Measurements from ENCODE around the gene PRTFDC1. TPM values are rescaled to one million over a fixed set of nuclear protein-coding genes. Genes with fewer than 3 reads are reported as not detected.

The PRTFDC1 gene
- total RNA-seq, 1 donor from 2014 or later, result 1.0 TPM

DNA sequence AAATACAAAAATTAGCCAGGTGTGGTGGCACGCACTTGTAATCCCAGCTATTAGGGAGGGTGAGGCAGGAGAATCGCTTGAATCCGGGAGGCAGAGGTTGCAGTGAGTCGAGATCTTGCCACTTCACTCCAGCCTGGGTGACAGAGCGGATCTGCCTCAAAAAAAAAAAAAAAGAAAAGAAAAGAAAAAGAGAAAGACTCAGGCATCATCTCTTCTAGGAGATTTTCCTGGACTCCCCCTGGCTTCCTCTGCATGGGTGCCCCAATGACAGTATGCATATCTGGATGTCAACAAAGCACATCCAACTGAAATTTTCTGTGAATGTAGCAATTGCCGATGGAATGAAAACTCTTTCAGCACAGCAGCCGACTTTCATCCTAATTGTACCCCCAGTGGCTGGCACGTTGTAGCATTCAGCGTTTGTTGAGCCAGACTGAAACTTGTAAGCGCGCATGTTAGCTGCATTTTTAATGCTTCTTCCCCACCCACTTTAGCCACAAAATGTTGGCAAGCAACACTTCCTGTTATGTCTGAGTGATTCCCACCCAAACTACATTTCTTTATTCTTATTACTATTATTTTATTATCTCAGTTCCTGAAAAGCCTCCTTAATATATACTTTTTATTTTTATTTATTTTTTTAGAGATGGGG, 70.2 kb downstream of the PRTFDC1 start:
- intact Hi-C loops (cut with micrococcal nuclease), result no loop called here

DNA sequence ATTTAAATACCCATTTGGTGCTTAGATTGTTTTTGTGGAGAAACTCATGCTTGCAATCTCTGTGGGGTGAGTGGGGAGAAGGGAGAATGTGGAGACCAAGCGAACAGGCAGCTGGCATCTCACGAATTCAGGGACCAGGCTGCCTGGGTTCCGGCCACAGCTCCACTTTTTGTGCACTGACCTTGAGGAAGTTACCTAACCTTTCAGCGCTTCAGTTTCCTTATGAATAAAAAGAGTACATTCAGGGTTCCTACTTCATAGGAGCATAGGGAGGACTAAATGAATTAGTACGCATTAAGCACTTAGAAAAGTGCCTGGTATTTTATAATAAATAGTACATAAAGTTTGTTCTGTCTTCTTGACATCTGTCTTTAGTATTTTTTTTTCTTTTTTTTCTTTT, 72.5 kb downstream of the PRTFDC1 start:
- intact Hi-C loops (cut with micrococcal nuclease), result no loop called here

DNA sequence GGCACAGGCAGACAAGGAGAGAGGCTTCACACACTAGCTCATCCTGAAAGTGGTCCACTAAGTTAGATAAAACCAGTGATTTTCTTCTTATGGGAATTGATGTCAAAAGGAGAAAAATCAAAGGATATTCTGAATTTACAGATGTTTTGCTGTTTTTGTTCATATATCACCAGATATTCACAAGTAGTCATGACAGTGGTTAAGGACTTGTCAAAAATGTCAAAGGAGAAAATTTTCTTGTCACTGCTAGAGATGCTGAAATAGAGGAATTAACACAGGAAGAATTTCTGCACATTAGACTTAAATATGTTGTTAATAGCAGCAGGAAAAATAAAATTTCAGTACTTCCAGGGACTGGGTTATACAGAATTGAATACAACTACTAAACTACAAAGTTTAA, 78.3 kb downstream of the PRTFDC1 start:
- intact Hi-C loops (cut with micrococcal nuclease), result no loop called here

DNA sequence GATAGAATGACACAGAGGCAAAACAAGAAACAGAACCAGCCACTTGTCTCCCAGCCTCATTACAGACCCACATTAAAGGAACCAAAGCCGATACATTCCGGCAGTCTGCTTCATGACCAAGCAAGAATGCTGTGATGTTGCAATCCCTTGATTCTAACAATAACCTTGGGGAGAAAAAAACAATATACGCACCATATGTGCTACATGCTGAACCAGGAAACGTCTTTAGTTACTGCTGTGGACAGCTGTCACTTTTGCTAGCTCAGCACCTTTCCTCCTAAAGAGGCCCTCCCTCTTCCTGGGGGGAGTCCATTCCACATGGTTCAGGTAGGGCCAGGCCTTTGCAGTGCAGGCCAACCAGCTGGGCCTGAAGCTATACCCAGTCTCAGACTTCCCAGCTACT, 79.1 kb downstream of the PRTFDC1 start:
- intact Hi-C loops (cut with micrococcal nuclease), result no loop called here

DNA sequence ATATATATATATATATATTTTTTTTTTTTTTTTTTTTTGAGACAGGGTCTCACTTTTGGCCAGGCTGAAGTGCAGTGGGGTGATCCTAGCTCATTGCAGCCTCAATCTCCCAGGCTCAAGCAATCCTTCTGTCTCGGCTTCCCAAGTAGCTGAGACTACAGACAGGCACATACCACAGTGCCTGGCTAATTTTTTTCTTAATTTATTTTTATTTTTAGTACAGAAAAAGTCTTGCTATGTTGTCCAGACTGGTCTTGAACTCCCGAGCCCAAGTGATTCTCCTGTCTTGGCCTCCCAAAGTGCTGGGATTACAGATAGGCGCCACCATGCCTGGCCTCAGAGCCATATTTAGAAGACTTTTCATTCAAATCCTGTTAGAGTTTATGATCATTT, 79.6 kb downstream of the PRTFDC1 start:
- intact Hi-C loops (cut with micrococcal nuclease), result no loop called here

DNA sequence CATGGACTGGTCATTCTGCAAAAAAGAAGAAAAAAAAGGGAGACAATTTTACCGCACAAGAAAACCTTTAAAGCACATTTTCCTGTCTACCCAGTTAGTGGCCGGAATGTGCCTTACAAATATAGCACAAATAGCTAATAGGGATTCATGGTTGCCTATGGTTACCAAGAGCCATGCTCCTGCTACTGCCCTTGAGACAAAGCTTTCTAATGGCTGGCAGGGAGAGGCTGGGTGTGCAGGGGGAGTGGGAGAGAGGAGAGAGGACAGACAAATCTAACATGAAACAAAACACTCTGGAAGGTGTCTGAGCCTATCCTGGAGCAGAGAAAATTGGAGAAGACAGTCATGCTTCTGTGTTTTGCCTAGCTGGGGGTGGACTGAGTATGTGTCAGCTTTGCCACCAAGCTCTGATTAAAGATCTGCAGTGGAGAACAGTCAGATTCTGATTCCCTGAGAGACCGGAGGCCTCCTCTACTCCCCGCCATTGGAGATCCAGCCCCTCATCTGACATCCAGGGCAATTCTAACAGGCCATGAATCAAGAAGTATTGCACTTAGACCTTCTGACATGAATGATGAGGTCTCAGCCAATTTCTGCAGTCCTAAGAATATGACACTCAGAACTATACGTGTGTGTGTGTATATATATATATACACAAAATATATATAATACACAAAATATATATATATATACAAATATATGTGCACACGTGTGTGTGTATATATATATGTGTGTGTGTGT, 80.2 kb downstream of the PRTFDC1 start:
- intact Hi-C loops (cut with micrococcal nuclease), result no loop called here

DNA sequence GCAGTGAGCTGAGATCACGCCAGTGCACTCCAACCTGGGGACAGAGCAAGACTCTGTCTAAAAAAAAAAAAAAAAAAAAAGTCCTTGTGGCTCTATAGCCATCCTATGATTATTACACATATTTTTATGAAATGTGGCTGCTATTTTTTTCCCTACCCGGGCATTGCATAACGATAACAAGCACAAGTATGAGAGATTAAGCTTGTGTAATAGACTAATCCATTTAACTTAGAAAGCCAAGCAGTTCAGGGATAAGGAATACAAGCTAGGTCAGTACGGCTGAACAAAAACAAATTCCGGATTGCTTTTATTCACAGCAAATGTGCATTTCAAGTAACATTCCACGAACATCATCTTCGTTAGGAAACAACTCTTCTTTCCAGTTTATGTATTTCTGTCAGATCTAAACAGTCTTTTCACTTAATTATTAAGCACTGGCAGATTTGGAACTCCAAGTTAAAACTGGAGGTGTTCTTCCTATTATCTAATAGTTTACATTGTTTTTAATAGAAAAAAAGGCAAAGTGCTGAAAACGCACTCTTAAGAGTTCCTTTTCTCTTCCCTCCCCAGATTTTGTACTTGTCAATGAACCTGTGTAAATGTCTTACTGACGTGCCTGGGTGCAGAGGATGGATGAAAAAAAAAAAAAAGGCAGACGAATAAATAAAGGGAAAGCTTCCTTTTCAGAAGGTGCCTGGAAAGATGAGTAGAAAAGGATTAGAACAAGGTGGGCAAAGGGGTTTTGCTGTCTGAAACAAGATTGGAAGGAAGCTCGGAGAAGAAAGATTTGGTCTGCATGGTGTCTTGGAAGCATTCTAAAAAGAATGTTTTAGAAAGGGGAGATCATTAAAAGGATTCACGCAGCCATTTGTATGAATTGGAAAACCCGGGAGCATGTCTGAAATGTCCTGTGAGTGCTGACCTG, 81.1 kb downstream of the PRTFDC1 start:
- intact Hi-C loops (cut with micrococcal nuclease), result no loop called here

DNA sequence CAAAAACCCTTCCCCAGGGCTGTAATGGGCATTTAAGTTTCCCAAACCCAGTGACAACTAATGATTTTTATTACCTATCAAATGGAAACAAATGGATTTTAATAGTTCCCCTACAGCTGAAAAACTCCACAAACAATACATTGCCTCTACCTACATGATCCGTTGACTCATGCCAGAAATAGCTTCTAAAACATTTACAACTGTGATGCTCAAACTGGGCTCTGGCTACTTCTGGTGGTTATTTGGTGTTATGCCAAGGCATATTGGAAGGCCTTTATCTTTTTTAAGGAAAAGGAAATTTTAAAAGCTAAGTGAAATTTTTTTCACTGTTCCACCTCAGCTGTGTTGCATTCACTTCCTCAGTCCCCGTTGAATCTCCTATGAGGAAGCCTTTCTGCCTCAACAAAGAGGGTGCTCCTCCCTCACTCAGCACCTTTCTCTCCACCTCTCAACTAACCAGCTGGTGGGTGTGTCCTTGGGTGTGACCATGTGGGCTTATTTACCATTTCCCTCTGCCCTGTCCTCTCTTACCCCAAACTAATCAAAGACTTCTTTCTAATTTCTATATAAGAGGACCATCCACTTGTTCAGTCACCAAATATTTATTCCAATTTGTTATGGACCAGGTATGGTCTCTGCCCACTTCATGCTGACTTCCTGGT, 82.9 kb downstream of the PRTFDC1 start:
- intact Hi-C loops (cut with micrococcal nuclease), result loop anchor here (5.0 kb wide), 2 partner anchors 53 to 193 kb away; no protein-coding TSS in a partner anchor

DNA sequence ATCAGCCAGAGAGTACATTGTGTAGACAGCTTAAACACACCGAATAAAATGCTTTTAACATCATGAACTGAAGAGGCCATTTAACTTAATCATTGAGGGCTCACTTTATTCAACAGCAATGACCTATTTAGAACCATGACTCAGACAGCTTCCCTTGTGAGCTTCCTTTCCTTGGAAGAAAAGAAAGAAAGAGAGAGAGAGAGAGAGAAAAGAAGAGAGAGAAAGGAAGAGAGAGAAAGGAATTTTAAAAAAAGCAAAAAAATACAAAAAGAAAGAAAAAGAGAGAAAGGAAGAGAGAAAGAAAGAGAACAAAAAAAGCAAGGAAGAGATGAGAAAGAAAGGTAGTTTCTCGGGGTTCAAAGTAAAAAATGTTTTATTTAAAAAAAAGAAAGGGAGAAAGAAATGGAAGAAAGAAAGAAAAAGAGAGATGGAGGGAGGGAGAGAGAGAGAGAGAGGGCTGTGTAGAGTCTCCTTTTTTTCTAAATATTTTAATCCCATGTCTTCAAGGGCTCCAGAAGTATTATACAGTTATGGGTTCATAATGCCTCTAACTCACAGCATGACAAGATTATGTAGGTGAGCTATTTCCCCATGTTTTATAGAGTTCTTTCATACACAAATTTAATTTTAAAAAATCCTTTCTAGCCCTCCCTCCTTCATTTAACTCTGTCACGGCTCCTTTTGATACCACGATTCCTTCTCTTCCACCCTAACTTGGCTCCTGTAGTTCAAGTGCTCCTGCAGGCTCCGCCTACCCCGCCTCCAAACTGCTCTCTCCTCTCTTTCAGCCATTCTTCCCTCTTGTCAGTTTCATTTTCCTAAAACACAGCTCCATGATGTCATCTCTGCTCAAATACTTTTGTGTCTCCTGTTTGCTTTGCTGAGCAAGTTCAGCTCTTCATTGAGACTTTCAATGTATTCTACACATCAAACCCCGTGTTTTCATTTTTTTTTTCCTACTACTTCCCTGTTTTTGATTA, 85.5 kb downstream of the PRTFDC1 start:
- intact Hi-C loops (cut with micrococcal nuclease), result loop anchor here (2.0 to 5.0 kb wide), 3 partner anchors 55 to 195 kb away; no protein-coding TSS in a partner anchor

DNA sequence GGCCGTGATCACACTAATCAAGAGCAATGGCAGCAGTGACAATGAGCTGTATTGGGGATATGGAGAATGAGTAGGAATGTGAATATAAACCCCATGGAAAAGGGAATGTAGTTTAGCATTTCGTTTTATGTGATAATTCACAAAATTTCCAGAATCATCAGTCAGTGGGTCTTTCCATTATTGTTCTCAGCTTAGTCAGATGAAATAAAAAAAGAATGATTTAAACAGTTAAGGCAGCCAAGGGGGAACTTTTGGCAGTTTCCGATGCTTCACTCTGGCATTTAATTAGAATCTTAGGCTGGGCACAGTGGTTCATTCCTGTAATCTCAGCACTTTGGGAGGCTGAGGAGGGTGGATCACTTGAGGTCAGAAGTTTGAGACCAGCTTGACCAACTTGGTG, 86.6 kb downstream of the PRTFDC1 start:
- intact Hi-C loops (cut with micrococcal nuclease), result loop anchor here (1.0 to 5.0 kb wide), 6 partner anchors 21 to 197 kb away; partner anchors contain the start of genes ENKUR and THNSL1

DNA sequence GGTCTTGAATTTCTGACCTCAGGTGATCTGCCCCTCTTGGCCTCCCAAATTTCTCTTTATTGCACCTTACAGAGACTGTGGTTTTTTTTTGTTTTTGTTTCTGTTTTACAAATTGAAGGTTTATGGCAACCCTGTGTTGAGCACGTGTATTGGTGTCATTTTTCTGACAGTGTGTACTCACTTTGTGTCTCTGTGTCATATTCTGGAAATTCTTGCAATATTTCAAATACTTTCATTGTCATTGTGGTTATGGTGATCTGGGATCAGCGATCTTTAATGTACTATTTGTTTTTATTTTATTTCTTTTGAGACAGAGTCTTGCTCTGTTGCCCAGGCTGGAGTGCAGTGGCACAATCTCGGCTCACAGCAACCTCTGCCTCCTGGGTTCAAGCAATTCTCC, 89.8 kb downstream of the PRTFDC1 start:
- intact Hi-C loops (cut with micrococcal nuclease), result loop anchor here (5.0 kb wide), 1 partner anchor 220 kb away; no protein-coding TSS in a partner anchor

DNA sequence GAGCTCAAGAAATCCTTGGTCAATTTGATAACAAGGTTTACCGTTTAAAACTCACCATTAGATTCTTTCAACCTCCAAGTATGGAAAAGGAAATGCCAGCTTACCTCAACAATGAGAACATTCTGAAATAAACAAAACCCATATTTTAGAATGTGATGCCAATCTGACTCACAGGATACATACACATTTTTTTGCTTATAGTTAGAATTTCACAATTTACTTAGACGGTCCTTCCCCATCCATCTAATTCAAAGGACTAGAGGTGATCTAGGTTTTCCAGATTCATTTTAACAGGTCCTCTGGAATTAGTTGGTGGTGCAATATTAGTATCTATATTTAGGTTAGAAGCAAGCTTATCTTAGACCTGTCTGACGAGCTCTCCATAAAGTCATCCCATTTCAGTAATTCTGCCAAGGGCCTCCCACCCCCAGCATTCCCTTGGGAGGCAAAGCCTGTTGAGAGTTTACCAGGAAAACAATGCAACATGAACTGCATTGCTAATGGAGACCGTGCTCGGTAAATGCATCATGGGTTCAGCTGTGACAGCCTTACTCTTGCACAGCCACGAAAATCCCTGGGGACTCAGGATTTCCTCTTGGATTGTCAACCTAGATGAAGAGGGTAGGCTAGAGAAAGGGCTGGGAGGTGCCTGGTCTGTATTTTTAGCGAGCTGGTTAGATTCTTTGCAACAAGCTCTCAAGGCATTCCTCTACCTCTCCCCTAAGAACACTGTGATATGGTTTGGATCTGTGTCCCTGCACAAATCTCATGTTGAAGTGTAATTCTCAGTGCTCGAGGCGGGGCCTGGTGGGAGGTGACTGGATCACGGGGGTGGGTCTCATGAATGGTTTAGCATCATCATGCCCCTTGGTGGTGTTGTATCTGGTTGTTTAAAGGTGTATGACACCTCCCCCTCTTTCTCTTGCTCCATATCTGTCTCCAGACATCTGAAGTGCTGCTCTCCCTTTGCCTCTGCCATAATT, 93.8 kb downstream of the PRTFDC1 start:
- intact Hi-C loops (cut with micrococcal nuclease), result no loop called here

DNA sequence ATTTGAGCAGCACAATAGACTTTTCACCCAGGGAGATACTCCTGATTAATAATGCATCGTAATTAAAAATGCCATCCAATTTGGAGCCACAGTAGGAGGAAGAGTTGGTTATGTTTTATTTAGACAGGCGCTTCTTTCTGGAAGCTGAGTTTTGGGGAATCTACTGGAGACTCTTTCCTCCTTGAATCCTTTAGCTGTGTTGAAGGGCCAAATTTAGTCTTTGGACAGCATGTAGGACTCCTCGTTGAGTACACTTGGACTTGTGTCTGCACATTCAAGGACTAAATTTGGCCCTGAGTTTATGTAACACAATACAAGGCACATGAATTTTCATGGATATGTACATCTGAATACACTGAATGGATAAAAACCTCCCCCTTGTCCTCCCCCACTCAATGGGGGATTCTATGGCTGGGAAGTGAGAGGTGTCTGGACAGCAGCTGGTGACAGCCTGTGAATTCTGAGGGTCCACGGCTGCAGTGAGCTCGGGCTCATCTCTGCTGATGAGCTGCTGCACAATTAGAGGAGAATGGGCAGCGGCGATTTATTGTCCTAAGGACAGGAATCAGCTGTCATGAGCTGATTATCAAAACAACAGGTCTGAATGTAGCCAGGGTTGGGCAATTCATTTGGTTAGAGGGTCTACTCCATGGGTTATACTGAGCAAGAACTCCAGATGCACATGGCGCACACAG, 95.2 kb downstream of the PRTFDC1 start:
- intact Hi-C loops (cut with micrococcal nuclease), result no loop called here

DNA sequence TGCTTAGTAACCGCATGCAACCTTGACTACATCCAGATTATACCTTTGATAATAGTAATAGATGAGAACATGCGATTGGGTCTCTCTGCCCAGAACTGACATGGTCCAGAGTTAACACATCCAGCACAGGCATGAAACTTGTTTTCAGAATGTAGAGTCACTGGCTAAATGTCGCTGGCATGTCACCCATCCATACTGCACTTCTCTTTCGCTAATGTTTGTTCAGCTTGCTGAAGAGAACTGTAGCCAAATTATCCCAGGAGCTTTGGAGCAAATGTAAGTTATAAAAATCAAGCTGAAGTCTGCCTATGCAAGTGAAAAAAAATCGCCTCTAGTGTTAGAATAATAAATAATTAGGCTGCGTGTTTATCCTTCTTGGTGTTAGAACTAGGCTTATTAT, 98.2 kb downstream of the PRTFDC1 start:
- intact Hi-C loops (cut with micrococcal nuclease), result no loop called here

DNA sequence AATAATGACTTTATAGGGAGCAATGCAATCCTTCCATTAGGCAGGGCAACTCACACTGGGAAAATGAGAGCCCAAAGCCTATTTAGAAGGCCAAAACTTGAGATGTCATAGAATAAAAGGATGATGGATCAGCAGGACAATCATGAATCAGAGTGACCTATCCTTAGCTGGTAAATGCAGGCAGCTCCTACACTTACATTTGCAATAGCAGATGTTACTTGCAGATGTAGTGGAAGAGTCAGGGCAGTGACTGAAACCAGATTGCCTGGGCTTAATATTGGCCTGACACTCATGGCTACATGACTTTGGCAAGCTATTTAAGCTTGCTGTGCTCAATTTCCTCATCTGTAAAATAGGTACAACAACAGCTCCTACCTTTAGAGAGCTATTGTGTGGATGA, 98.7 kb downstream of the PRTFDC1 start:
- intact Hi-C loops (cut with micrococcal nuclease), result no loop called here

DNA sequence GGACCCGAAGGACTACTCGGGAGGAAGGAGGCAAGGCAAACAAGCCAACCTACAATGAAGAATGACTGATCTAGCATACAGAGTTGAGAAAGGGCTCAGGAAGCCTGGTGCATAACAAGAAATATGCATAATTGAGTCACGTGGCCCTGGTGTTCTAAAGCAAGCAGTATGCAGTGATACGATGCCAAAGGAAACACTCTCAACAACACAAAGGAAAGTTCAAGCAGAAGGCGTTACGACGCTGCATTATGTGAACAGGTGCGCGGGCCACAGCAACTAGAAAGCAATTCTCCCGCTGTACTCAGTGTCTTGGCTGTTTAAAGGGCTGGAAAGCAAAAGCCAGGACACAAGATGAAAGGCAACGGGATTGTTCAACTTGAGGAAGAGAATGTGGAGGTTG, 100.8 kb downstream of the PRTFDC1 start:
- intact Hi-C loops (cut with micrococcal nuclease), result no loop called here

DNA sequence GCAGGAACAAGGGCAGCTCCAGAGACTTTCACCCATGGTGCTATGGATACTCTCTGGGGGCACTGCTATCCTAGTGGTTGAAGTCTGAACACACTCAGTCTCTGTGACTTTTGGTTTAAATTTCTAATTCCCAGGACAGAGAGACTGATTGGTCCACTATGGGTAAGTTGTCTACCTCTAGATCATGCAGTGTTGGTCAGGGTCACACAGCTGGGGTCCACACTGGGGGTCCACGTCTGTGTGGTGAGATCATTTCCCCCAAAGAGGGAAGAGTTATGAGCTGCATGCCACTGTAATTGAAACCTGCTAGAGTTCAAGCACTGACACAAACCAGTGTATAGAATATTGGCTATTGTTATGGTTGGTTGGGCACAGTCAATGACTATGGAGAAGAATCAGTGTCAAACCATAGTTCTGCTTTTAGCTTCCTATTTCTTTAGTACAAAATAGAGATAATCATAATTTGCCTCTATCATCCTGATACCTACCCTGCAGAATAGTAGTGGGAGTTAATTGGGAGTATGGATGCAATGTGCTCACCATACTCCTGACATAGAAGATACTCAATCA, 101.6 kb downstream of the PRTFDC1 start:
- intact Hi-C loops (cut with micrococcal nuclease), result no loop called here

All from T-helper 1 cell treated with Interleukin-12 subunit alpha and Interleukin-12 subunit beta and Interleukin-4 antibody, amounts not matched to agents 30 ng/mL and 1 ng/mL, for 36 hours (primary cell).